HG03457 (cell line): ENCODE results near the gene SGSH.
A peak's percentile ranks its signal among the peaks of the same experiment; 100 is the strongest.
"Not testable (repeated sequence)": the region's sequence is repeated elsewhere in the genome, so short reads cannot be mapped to it uniquely, and the experiment has no call there.

ENCODE experiments used
- ATAC-seq: cut with Tn5 transposase; IDR thresholded peaks from one replicate; pipeline ENCODE4 v1.9.1; 2021; ENCODE audit warnings: moderate number of reproducible peaks; ENCODE audit not compliant: unreplicated experiment

The SGSH gene

DNA sequence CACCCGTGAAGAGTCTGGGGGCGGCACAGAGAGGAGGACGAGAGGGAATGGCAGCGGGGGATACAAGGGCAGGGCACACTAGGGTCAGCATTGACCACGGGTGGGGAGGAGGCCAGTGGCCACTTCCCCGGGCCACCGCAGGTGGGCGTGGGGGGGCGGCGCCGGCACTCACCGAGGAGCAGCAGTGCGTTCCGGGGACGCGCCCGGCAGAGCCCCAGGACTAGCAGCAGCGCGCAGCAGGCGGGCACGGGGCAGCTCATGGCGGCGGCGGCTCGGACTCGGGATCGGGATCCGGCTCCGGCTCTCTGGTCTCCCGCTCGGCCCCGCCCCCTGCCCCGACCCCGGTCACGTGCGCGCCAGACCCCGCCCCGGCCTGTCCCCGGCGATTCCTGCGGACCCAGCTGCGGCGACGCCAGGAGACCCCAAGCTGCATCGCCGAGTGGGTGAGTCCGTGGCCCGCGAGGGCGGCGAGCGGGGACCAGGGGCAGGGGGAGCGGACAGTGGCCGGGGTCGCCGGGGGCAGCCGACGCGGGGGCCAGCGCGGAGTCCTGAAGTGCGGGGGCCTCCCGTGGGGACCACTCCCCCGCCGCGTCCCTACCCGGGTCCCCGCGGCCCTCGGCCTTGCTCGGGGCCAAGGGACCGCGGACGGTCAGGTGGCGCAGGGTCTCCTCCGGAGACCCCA is at the start of gene SGSH, which contains the start of gene SLC26A11:
Gene SGSH (minus strand): TSS at position 280 of the 682 bp plus-strand sequence. CDS start 20 bp downstream, at position 260.
Gene SLC26A11 (plus strand): TSS at position 374 of the 682 bp plus-strand sequence. CDS start 1,134 bp downstream, outside the sequence.
- ATAC-seq, result peak; percentile 20

DNA sequence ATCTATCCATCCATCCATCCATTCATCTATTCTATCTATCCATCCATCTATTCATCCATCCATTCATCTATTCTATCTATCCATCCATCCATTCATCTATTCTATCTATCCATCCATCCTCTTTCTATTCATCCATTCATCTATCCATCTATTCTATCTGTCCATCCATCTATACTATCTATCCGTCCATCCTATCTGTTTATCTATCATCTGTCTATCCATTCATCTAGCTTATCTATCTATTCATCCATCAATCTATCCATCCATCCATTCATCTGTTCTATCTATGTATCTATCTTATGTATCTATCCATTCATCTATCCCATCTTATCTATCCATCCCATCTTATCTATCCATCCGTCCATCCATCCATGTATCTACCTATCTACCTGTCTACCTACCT is 49.3 kb upstream of the SGSH start:
- ATAC-seq, result no peak

DNA sequence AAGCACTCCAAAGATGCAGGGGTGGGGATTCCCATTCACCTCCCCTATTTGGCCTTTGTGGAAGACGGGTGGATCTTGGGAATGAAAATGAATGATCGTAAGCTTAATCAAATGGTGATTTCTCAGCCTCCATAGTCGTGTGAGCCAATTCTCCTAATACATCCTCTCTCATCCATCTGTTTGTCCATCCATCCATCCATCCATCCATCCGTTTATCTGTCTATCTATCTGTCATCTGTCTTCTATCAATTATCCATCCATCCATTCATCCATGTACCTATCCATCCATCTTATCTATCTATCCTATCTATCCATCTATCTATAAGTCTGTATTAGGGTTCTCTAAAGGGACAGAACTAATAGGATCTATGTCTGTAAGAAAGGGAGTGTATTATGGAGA is 48.3 kb upstream of the SGSH start:
- ATAC-seq, result no peak

DNA sequence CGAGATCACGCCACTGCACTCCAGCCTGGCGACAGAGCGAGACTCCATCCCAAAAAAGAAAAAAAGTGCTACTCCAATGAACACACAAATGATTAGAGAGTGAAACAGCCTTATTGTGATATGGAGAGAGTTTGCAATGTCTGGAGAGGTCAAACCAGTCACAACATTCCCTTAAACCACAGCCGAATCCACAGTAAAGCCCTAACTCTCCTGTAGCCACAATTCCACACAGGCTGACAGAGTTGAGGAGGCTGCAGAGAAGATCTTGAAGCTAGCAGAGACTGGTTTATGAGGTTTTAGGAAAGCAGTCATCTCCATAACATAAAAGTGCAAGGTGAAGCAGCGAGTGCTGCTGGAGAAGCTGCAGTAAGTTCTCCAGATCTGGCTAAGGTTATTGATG is 47.3 kb upstream of the SGSH start:
- ATAC-seq, result no peak

DNA sequence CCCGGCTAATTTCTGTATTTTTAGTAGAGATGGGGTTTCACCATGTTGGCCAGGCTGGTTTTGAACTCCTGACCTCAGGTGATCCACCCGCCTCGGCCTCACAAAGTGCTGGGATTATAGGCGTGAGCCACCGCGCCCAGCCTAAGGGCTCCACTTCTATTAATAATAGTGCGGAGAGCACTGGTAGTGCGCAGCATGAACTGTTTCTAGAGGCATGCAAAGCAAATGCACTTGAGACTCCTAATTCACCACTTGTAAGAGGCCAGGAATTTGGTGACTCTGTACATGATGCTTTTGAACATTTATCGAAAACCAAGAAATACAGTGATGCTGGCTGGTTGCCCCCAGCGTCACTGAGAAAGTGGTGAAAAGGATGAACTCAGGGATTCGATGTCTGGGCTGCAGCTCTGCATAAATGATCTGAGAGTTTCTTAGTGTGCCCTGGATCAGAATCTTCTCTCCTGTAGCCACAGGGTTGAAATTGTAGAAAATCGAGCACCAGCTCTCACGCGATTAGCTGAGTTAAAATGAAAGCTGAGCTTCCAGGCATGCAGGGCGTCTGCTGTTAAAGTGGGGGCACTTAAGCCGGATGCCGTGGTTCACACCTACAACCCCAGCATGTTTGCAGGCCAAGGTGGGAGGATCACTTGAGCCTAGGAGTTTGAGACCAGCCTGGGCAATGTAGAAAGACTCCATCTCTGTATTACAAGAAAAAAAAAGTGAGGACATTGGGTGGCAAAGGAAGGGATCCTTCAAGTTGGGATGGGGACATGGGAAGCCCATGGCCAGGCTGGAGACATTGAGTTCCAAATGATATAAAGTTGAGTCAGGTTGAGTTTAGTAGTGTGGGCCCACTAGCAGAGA is 45.3 kb upstream of the SGSH start:
- ATAC-seq, result no peak

DNA sequence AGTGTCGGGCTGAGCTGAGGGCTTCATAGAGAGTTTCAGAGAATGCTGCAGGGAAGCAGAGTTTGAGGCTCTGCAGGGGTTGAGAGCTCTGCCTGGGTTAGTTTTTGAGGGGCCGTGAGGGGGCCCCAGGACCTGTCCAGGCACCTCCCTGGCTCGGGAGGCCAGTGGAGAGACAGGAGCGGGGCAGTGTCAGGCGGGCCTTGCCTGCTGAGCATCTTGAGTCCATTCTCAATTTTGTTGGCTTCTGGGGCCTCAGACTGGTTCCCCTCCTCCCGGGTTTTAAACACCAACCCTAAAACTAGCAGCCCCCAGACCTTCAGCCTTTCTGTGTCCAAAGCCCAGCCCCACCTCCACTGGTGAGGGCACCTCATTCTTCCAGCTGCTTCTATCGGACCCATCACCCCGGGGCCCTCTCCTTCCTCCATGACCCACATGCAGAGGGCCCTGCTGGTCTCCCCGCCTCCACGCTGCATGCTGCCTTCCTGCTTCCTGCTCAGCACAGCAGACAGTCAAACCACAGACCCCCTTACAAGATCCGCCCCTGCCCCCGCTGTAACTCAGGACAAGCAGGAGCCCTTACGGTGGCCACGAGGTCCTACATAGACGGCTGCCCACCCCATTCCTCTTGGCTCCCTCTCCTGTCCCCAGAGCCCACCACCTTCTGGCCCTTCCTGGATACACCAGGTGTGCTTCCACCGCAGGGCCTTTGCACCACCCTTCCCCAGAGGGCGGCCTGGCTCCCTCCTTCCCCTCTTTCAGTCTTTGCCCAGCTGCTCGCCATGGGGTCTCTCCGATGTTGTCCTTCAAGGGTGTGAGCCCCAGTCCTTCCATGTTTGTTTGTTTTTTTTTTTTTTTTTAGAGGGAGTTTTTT is 44.3 kb upstream of the SGSH start:
- no peak for ATAC-seq

DNA sequence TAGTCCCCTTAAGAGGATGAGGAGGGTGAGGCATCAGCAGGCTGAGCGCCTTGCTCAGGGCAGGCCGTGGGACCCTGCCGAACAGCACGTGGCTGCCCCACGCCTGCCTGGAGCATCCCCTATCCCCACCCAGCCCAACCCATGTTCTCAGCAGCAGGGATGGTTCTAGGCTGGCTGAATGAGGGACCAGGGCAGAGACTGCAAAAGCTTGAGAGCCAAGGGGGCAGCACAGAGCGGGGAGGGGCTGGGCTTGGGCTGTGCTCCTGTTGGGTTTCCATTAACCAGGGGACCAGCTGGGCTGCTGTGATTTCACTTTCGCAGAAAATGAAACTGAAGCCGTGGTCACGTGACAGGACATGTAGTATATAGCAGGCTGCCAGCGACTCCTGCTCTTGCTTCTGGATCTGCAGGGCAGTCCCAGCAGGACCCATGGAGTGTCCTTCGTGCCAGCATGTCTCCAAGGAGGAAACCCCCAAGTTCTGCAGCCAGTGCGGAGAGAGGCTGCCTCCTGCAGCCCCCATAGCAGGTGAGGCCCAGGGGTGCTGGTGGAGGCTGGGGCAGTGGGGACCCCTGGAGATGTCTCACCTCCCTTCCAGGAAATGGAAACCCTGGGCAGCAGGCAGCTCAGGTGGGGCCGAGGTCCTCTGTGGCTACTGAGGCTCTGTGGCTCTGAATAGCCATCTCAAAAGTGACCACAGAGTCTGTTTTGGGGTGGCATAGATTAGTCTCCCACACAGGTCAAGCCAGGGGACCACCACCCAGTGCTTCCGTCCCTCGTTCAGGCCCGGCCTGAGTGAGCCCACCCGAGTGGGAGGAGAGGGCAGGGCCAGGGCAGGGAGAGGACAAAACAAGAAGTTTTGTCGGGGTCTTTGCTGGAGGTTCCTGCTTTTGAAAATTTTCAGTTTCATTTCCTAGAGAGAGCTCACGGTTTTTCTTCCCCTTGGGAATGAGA is 43.4 kb upstream of the SGSH start:
- ATAC-seq, result peak; percentile 34

DNA sequence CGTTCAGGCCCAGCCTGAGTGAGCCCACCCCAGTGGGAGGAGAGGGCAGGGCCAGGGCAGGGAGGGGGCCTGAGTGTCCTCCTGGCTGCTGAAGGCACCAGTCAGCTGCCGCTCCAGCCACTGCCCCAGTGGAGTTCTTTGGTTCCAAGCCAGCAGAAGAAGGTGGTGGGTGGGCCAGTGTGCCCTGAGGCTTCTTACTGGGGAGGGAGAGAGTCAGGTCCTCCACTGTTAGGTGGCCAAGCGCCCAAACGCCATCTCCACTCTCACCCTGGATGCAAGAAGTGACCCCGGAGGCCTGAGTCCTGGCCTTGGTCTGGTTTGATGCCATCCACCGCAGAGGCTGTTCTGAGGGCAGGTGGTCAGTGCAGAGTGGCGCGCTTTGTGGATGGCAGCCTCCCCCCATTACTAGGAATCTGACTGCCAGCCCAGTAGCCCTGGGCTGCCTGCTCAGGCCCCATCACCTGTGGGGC is 42.7 kb upstream of the SGSH start:
- no peak for ATAC-seq

DNA sequence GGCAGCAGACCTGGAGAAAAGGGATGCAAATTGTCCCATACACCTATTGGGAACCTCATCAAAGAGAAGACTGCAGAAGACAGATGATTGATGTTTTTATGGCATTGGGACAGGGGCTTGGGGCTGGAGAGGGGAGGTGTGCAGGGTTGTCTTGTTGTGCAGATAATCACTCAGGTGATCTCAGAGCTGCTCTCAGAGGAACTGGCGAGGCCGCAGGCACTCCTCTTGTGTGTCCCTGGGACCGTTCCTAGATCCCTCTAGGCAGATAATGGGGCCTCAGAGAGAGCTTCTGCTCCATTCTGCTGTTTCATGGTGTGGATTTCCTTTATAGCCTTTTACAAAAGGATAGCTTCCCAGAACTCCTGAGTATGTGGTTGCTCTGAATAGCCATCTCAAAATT is 42.2 kb upstream of the SGSH start:
- ATAC-seq, result no peak

DNA sequence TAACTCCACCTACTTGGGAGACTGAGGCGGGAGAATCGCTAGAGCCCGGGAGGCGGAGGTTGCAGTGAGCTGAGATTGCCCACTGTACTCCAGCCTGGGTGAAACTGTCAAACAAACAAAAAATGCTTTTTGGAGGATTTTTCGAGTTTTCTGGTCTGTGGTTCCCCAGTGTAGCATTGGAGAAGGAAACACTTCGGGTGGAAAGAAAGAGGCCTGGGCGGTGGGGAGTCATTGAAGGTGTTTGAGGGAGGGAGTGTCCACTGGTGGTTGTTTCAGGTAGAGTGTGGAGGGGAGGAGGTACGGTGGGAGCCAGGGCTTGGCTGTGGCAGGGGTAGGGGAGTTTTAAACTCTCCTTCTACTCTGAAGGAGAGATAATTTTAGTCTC is 41.8 kb upstream of the SGSH start:
- no peak for ATAC-seq

DNA sequence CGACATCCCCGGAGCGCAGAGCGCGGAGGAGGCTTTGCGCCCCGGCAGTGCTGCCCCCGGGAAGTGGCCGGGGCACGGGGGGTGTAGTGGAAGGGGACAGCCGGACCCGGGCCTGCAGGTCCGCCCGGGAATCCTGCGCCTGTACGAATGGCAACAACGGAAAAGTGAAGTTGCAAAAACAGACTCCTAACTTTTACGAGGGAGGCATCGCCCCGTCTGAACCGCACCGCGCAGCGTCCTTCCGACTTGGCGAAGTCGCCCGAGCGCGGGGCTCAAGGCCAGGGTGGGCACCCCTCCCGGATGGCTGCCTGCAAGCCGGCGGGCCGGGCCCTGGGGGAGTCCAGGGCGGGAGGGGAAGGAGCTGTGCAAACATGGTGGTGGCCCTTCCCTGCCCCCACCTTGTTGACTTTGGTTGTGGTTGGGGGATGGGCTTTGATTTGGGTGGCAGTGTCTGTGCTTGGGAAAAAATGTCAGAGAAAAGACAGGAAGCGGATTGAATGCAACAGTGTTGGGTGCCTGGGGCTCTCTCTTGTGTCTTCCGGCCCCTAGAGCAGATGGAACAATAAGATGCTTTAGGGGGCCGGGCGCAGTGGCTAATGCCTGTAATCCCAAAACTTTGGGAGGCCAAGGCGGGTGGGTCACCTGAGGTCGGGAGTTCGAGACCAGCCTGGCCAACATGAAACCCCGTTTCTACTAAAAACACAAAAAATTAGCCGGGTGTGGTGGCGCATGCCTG is 41.2 kb upstream of the SGSH start:
- no peak for ATAC-seq

DNA sequence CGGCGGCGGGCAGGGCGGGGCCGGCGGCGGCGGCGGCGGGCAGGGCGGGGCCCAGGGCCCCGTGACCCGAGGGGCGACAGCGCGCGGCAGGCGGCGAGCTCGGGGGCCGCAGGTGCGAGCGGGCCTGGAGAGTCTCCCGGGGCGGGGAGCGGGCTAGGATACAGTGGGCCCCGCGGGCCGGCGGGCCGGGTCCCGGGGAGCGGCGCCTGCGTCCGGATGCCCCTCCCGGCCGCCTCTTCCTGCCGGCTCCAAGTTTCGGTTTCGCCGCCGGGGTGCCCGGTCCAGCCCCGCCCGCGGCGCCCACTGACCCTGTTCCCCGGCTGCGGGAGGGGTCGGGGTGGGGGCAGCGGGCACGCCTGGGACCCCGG is 40.6 kb upstream of the SGSH start, which contains the start of gene RNF213:
Gene RNF213 (plus strand): TSS at position 62 of the 368 bp plus-strand sequence. CDS start 2,830 bp downstream, outside the sequence.
- no peak for ATAC-seq

DNA sequence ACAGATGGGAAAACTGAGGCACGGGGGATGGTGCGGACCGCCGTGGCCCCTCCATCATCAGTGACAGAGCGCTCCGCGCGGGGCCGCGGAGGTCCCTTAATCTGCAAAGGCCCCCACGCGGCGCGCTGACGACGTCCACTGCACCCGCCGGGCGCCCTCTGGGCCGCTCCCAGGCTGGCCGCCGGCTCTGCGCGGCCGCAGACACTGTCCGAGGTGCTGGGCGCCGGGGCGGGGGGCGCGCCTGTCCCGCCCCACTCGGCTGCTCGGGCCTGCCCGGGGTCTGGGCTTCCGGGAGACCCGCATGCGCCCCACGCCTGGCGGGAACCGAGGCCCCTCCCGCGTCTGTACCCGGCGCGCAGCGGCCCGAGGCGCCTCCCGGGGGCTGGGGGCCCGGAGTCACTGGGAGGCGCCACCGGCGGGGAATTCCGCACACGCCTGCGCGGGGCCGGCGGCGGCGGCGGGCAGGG is 40.0 kb upstream of the SGSH start:
- ATAC-seq, result no peak

DNA sequence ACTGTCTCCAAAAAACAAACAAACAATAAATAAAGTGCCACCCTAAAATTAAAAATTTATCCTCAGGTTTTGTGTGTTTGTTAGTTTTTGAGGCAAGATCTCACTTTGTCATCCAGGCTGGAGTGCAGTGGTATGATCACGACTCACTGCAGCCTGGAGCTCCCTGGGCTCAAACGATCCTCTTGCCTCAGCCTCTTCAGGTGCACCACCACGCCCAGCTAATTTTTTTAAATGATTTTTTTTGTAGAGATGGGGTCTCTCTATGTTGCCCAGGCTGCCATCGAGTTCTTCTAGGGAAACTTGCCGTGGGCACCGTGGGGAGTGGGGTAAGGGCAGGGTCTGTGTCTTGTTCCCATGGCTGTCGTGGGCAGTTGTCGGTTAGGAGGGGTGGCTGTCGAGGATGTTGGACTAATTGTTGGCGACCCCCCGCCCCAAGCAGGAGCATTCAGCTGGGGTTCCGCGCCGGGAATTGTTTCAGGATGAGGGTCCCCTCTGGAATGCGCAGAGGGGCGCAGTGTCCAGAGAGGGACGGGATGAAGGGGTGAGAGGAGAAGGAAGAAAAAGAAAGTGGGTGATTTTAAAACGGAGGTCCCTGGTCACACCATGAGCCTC is 39.4 kb upstream of the SGSH start:
- ATAC-seq, result no peak

DNA sequence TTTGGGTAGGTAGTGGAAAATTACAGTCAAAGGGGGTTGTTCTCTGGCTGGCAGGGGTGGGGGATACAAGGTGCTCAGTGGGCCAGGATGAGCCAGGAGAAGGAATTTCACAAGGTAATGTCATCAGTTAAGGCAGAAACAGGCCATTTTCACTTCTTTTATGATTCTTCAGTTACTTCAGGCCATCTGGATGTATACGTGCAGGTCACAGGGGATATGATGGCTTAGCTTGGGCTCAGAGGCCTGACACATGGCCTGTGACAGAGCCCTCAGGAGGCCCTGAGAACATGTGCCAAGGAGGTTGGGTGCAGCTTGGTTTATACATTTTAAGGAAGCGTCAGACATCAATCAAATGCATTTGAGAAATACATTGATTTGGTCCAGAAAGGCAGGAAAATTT is 38.2 kb upstream of the SGSH start:
- ATAC-seq, result not testable (repeated sequence)

DNA sequence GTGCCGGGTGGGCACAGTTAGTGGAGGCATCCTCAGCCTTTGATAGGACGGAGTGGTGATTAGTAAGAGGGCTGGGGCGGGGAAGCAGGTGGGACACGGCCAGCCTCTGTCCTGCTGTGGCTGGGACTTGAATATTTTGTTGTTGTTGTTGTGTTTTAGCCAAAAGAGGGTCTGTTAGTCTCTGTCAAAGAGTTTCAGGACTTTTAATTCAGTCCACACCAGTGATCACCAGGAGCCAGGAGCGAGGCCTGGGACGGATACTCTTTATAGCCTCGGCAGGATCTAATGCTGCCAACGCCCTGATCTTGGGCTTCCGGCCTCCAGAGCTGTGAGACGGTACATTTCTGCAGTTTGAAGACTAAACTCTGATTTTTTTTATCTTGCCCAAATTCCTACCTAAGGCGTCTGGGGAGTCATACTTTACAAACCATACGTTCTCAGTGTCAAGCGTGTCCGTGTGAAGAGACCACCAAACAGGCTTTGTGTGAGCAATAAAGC is 37.6 kb upstream of the SGSH start:
- ATAC-seq, result no peak

DNA sequence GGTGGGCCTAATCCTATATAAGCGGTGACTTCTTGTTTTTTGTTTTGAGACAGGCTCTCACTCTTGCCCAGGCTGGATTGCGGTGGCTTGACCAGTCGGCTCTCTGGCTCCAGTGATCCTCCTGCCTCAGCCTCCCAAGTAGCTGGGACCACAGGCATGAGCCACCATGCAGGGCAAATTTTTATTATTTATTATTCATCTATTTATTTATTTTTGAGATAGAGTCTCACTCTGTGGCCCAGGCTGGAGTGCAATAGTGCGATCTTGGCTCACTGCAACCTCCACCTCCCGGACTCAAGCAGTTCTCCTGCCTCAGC is 35.9 kb upstream of the SGSH start:
- no peak for ATAC-seq

DNA sequence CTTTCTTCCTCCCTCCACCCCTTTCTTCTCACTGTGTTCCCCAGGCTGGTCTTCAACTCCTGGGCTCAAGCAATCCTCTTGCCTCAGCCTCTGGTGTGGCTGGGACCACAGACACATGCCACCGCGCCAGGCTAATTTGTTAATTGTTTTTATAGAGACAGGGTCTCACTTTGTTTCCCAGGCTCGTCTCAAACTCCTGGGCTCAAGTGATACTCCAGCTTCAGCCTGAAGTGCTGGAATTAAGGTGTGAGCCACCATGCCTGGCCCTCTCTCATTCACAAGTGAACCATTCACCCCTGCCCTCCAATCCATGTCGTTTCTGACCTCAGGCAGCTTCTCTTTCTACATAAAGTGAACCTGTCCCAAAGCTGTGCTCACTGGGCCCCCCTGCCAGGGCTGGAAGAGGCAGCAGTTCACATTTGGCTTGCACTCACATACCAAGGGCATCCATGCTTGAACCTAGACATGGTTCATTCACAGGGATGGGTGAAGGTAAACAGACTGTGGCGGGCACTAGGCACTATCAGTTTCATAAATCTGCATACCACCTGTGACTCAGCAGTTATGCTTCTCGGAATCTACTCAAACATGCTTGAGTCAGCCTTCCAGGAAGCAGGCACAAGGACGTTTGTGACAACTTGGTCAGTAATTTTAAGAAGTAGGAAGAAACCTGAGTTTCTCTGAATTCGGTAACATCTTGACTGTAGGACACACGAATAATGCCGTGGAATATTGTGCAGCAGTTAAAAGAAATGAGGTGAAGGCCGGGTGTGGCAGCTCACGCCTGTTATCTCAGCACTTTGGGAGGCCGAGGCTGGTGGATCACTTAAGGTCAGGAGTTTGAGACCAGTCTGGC is 34.5 kb upstream of the SGSH start:
- peak; percentile 49 for ATAC-seq
